ENCODE data around the gene ADD1.

ADD1 gene

GRCh38 chr4:2927696-2928075 lies 84.0 kb downstream of the ADD1 start:
- DNase-seq (ENCODE audit: low read depth) = no peak
- TF ChIP-seq CTCF (conservative IDR thresholded peaks at IDR 0.05; ENCODE audit: control insufficient read depth, insufficient read depth, low read depth, low read length) = no peak
- no peak overlapping the region for H3K4me3 ChIP-seq (ENCODE audit: control insufficient read depth, low read depth, low read length)

GRCh38 chr4:2928242-2929176 lies 84.9 kb downstream of the ADD1 start:
- TF ChIP-seq CTCF (conservative IDR thresholded peaks at IDR 0.05; ENCODE audit: control insufficient read depth, insufficient read depth, low read depth, low read length) = no peak
- H3K4me3 ChIP-seq (ENCODE audit: control insufficient read depth, low read depth, low read length) = no peak overlapping the region
- no peak for DNase-seq (ENCODE audit: low read depth)

- DNase-seq (ENCODE audit: low read depth) = no peak
- H3K4me3 ChIP-seq (ENCODE audit: control insufficient read depth, low read depth, low read length) = no peak overlapping the region
- TF ChIP-seq CTCF (conservative IDR thresholded peaks at IDR 0.05; ENCODE audit: control insufficient read depth, insufficient read depth, low read depth, low read length) = no peak
These were observed 85.8 kb downstream of the ADD1 start for GRCh38 chr4:2929469-2929868.

- H3K4me3 ChIP-seq (ENCODE audit: control insufficient read depth, low read depth, low read length) = no peak overlapping the region
- no peak for TF ChIP-seq CTCF (conservative IDR thresholded peaks at IDR 0.05; ENCODE audit: control insufficient read depth, insufficient read depth, low read depth, low read length)
- no peak for DNase-seq (ENCODE audit: low read depth)
These were observed 86.6 kb downstream of the ADD1 start for GRCh38 chr4:2930135-2930757.

- no peak overlapping the region for H3K4me3 ChIP-seq (ENCODE audit: control insufficient read depth, low read depth, low read length)
- no peak for TF ChIP-seq CTCF (conservative IDR thresholded peaks at IDR 0.05; ENCODE audit: control insufficient read depth, insufficient read depth, low read depth, low read length)
- no peak for DNase-seq (ENCODE audit: low read depth)
These were observed 87.3 kb downstream of the ADD1 start for GRCh38 chr4:2930758-2931511.

GRCh38 chr4:2931512-2932301 lies 88.1 kb downstream of the ADD1 start:
- DNase-seq (ENCODE audit: low read depth) = no peak
- H3K4me3 ChIP-seq (ENCODE audit: control insufficient read depth, low read depth, low read length) = no peak overlapping the region
- no peak for TF ChIP-seq CTCF (conservative IDR thresholded peaks at IDR 0.05; ENCODE audit: control insufficient read depth, insufficient read depth, low read depth, low read length)

Data from fibroblast of mammary gland (primary cell).